Astrocyte of the cerebellum (primary cell): Measurements from ENCODE around the gene CCDC183.
"Not testable (repeated sequence)": the region's sequence is repeated elsewhere in the genome, so short reads cannot be mapped to it uniquely, and the experiment has no call there.

Experiments
- DNase-seq: peaks from one replicate; pipeline ENCODE4 v3.0.0-alpha.2; 2011; ENCODE audit warnings: low read depth
- H3K4me3 ChIP-seq: 2 replicates; pipeline ENCODE4 v1.5.1; 2011; ENCODE audit warnings: mild to moderate bottlenecking, low read depth, low read length, moderate library complexity
- CTCF ChIP-seq: IDR thresholded peaks from 2 replicates; pipeline ENCODE4 v1.5.1; 2012; ENCODE audit warnings: low read length, low read depth, moderate library complexity, mild to moderate bottlenecking; ENCODE audit errors: missing control alignments
- in situ Hi-C: cut with HindIII; loops from 2 replicates; pipeline ENCODE4 v1.10.0; 2017; ENCODE audit warnings: low sequenced_read_pairs

CCDC183 gene

GRCh38 chr9:136764301-136764891, 31.7 kb upstream of the CCDC183 start, which contains the start of gene LCN15:
TSS of gene LCN15 (minus strand) at chr9:136764518. CDS start at chr9:136764488, 30 bp downstream.
- no peak within 1 kb of the TSS for H3K4me3 ChIP-seq
- no peak for DNase-seq
- in situ Hi-C loops = no loop called here
- TF ChIP-seq CTCF = no peak

GRCh38 chr9:136765041-136765440, 31.1 kb upstream of the CCDC183 start:
- no peak for TF ChIP-seq CTCF
- H3K4me3 ChIP-seq = no peak overlapping the region
- in situ Hi-C loops = loop anchor here (5.0 kb wide), 1 partner anchor 53 kb away; the partner anchor contains the start of gene DIPK1B
- DNase-seq = no peak

GRCh38 chr9:136765745-136766409, 30.3 kb upstream of the CCDC183 start:
- H3K4me3 ChIP-seq, DNase-seq: not testable (repeated sequence)
- in situ Hi-C loops = loop anchor here (5.0 kb wide), 1 partner anchor 54 kb away; the partner anchor contains the start of gene DIPK1B

GRCh38 chr9:136766410-136767120, 29.6 kb upstream of the CCDC183 start:
- in situ Hi-C loops = loop anchor here (5.0 kb wide), 1 partner anchor 54 kb away; the partner anchor contains the start of gene DIPK1B
- TF ChIP-seq CTCF = peak; percentile 33
- H3K4me3 ChIP-seq, DNase-seq: not testable (repeated sequence)

GRCh38 chr9:136769710-136770191, 26.4 kb upstream of the CCDC183 start:
- DNase-seq = no peak
- H3K4me3 ChIP-seq = no peak overlapping the region
- TF ChIP-seq CTCF = peak; percentile 55
- in situ Hi-C loops = loop anchor here (5.0 kb wide), 1 partner anchor 57 kb away; the partner anchor contains the start of gene DIPK1B

GRCh38 chr9:136771907-136772415, 24.2 kb upstream of the CCDC183 start:
- DNase-seq = no peak
- H3K4me3 ChIP-seq = no peak overlapping the region
- in situ Hi-C loops = no loop called here
- TF ChIP-seq CTCF = no peak
